ENCODE results near the gene NDE1.

GRCh38 chr16:15749985-15750384, 99.9 kb downstream of the NDE1 start:
- TF ChIP-seq CTCF (IDR thresholded peaks at IDR 0.05; ENCODE audit: extremely low read depth in 1 of 2, insufficient read depth in 1 of 2, low read depth in 1 of 2, low read length in 2 of 2): no peak
- TF ChIP-seq, protein P1, sequence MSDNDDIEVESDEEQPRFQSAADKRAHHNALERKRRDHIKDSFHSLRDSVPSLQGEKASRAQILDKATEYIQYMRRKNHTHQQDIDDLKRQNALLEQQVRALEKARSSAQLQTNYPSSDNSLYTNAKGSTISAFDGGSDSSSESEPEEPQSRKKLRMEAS (IDR thresholded peaks at IDR 0.05; ENCODE audit: insufficient read depth, insufficient read length): no peak
- TF ChIP-seq POLR2AphosphoS5 (IDR thresholded peaks at IDR 0.05; ENCODE audit: insufficient read depth, low read depth, low read length): no peak
- no peak for TF ChIP-seq EZH2 (IDR thresholded peaks at IDR 0.05; ENCODE audit: borderline replicate concordance, low read depth, low read length, severe bottlenecking)
- TF ChIP-seq GATA2 (IDR thresholded peaks at IDR 0.05; ENCODE audit: insufficient read depth, insufficient read length, low read depth, low read length): no peak
- TF ChIP-seq POLR2A (IDR thresholded peaks at IDR 0.05; ENCODE audit: low read depth, low read length): no peak
- no peak for TF ChIP-seq MYC (IDR thresholded peaks at IDR 0.05; ENCODE audit: low read depth, low read length)

Data from endothelial cell of umbilical vein (primary cell).